H7 (cell line): ENCODE measurements around the gene ATP13A4. TPM values are rescaled to one million over a fixed set of nuclear protein-coding genes. Genes with fewer than 3 reads are reported as not detected.

Experiments
- DNase-seq: peaks from one replicate; pipeline ENCODE4 v3.0.0; 2012
- H3K27me3 ChIP-seq: 2 replicates; pipeline ENCODE4 v1.6.0; 2011; ENCODE audit warnings: mild to moderate bottlenecking, low read length; ENCODE audit not compliant: control insufficient read depth, insufficient read depth
- H3K36me3 ChIP-seq: replicated peaks from 2 replicates; pipeline ENCODE4 v1.5.1; 2011; ENCODE audit warnings: low read length; ENCODE audit not compliant: control insufficient read depth, insufficient read depth
- H3K4me3 ChIP-seq: 2 replicates; pipeline ENCODE4 v1.5.1; 2011; ENCODE audit warnings: low read depth, mild to moderate bottlenecking, control low read depth, low read length, moderate library complexity; ENCODE audit not compliant: insufficient read depth
- total RNA-seq: library from RNA; depleted of rRNA; stranded (reverse); fragments of >200 nt; shearing (Covaris generic); gene quantifications from 2 replicates; pipeline ENCODE4 v1.2.3, GENCODE V29; 2014; rRNA removed

The ATP13A4 gene
- total RNA-seq: 0.14 and 0.81 TPM in 2 replicates

- H3K4me3 ChIP-seq: no peak within 1 kb of the TSS
Observed at GRCh38 chr3:193554811-193555210, at the start of gene ATP13A4. Gene ATP13A4 (minus strand): TSS chr3:193554895. CDS start chr3:193554799, 96 bp downstream.

GRCh38 chr3:193599393-193599792 is 44.7 kb upstream of the ATP13A4 start:
- no peak overlapping the region for H3K4me3 ChIP-seq
- H3K27me3 ChIP-seq: no peaks in the 10 kb centered on the region
- no peaks in the 10 kb centered on the region; the same call in none of the 2 replicates for H3K36me3 ChIP-seq
- no peak for DNase-seq

More at GRCh38 chr3:193554811-193555210, at the start of gene ATP13A4:
- peak; percentile 38 for DNase-seq
- H3K27me3 ChIP-seq: no peaks in the 10 kb centered on the region
- H3K36me3 ChIP-seq: no peaks in the 10 kb centered on the region

- no peaks in the 10 kb centered on the region; the same call in none of the 2 replicates for H3K36me3 ChIP-seq
- DNase-seq: no peak
- no peak overlapping the region for H3K4me3 ChIP-seq
- no peaks in the 10 kb centered on the region for H3K27me3 ChIP-seq
Observed at GRCh38 chr3:193598202-193598601, 43.5 kb upstream of the ATP13A4 start.

GRCh38 chr3:193595939-193596487 is 41.3 kb upstream of the ATP13A4 start:
- DNase-seq: no peak
- no peaks in the 10 kb centered on the region; the same call in 1 of the 2 replicates for H3K27me3 ChIP-seq
- H3K4me3 ChIP-seq: no peak overlapping the region
- no peaks in the 10 kb centered on the region; the same call in none of the 2 replicates for H3K36me3 ChIP-seq

GRCh38 chr3:193594946-193595689 is 40.4 kb upstream of the ATP13A4 start:
- no peak for DNase-seq
- Histone ChIP-seq H3K4me3 (no peak overlapping the region), H3K36me3 (no peaks in the 10 kb centered on the region; the same call in none of the 2 replicates), H3K27me3 (no peaks in the 10 kb centered on the region; the same call in 1 of the 2 replicates)

GRCh38 chr3:193593668-193594030 is 39.0 kb upstream of the ATP13A4 start:
- H3K36me3 ChIP-seq: no peaks in the 10 kb centered on the region; the same call in 1 of the 2 replicates
- peak overlapping the region; percentile 81 for H3K4me3 ChIP-seq
- no peaks in the 10 kb centered on the region; the same call in 1 of the 2 replicates for H3K27me3 ChIP-seq
- no peak for DNase-seq

GRCh38 chr3:193592841-193593667 is 38.4 kb upstream of the ATP13A4 start, which contains the start of gene OPA1:
Gene OPA1 (plus strand): TSS chr3:193593208. CDS start chr3:193593378, 170 bp downstream.
- H3K4me3 ChIP-seq: peak within 1 kb of the TSS; percentile 81
- peak; percentile 90 for DNase-seq
- H3K36me3 ChIP-seq: no peaks in the 10 kb centered on the region; the same call in 1 of the 2 replicates
- H3K27me3 ChIP-seq: no peaks in the 10 kb centered on the region; the same call in 1 of the 2 replicates

- Histone ChIP-seq H3K27me3 (no peaks in the 10 kb centered on the region; the same call in 1 of the 2 replicates), H3K36me3 (no peaks in the 10 kb centered on the region), H3K4me3 (no peak overlapping the region)
- no peak for DNase-seq
Observed at GRCh38 chr3:193590088-193590856, 35.6 kb upstream of the ATP13A4 start.

- H3K36me3 ChIP-seq: no peaks in the 10 kb centered on the region
- no peaks in the 10 kb centered on the region; the same call in 1 of the 2 replicates for H3K27me3 ChIP-seq
- no peak overlapping the region for H3K4me3 ChIP-seq
- no peak for DNase-seq
Observed at GRCh38 chr3:193589616-193590015, 34.9 kb upstream of the ATP13A4 start.

GRCh38 chr3:193589129-193589528 is 34.4 kb upstream of the ATP13A4 start:
- no peak for DNase-seq
- no peaks in the 10 kb centered on the region; the same call in 1 of the 2 replicates for H3K27me3 ChIP-seq
- H3K4me3 ChIP-seq: no peak overlapping the region
- no peaks in the 10 kb centered on the region for H3K36me3 ChIP-seq

GRCh38 chr3:193586526-193586925 is 31.8 kb upstream of the ATP13A4 start:
- H3K27me3 ChIP-seq: no peaks in the 10 kb centered on the region
- no peaks in the 10 kb centered on the region for H3K36me3 ChIP-seq
- H3K4me3 ChIP-seq: no peak overlapping the region
- no peak for DNase-seq

GRCh38 chr3:193585530-193585929 is 30.8 kb upstream of the ATP13A4 start:
- Histone ChIP-seq H3K27me3 (no peaks in the 10 kb centered on the region), H3K36me3 (no peaks in the 10 kb centered on the region), H3K4me3 (no peak overlapping the region)
- no peak for DNase-seq

- Histone ChIP-seq H3K4me3 (no peak overlapping the region), H3K36me3 (no peaks in the 10 kb centered on the region), H3K27me3 (no peaks in the 10 kb centered on the region)
- DNase-seq: no peak
Observed at GRCh38 chr3:193574488-193575070, 19.9 kb upstream of the ATP13A4 start.
